HG03025 (cell line): ENCODE measurements around the gene ATP4B.

Source experiments
- ATAC-seq: cut with Tn5 transposase; IDR thresholded peaks from one replicate; pipeline ENCODE4 v1.9.1; 2021; ENCODE audit warnings: mild to moderate bottlenecking, moderate library complexity; ENCODE audit not compliant: unreplicated experiment, low FRiP score

Gene ATP4B

DNA sequence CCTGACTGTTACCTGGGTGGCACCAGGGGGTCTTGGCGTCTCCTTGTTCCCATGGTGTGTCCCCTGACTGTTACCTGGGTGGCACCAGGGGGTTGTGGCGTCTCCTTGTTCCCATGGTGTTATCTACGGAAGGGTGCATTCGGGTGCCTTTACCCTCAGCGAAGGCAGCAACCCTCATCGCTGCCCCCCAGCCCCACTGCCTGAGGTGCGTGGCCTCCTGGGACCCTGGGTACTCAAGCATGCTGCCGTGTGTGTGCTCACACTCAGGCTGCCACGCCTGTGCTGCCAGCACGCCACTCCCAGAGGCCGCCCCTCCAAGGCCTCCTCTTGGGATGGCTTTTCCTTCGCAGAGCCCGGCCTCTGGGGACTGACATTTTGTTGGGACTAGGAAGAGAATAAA lies 48.4 kb downstream of the ATP4B start:
- ATAC-seq = no peak

DNA sequence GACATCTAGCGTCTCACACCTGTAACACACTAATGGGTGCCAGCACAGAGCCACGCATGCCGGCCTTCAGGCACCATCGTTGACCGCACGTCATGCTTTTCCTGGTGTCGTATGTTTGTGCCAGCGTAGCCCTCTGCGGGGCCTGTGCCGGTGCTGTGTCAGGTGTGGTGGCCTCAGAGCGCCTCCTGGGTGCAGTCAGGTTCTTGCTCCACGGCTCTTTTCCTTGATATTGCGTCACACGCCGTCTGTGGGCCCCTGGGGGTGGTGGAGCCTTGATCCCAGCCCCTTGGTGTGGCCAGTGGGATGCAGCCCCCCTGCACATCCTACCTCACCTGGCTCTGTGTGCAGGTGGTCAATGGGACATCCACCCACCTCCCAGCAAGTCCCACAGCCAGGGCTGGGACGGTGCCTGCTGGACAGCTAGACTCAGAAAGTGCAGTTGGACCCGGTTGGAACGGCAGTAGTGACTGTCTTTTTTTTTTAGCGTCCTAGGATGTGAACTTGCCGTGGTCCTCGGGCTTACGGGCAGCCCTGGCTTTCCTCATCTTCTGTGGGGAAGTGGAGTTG lies 48.9 kb downstream of the ATP4B start:
- ATAC-seq = no peak

DNA sequence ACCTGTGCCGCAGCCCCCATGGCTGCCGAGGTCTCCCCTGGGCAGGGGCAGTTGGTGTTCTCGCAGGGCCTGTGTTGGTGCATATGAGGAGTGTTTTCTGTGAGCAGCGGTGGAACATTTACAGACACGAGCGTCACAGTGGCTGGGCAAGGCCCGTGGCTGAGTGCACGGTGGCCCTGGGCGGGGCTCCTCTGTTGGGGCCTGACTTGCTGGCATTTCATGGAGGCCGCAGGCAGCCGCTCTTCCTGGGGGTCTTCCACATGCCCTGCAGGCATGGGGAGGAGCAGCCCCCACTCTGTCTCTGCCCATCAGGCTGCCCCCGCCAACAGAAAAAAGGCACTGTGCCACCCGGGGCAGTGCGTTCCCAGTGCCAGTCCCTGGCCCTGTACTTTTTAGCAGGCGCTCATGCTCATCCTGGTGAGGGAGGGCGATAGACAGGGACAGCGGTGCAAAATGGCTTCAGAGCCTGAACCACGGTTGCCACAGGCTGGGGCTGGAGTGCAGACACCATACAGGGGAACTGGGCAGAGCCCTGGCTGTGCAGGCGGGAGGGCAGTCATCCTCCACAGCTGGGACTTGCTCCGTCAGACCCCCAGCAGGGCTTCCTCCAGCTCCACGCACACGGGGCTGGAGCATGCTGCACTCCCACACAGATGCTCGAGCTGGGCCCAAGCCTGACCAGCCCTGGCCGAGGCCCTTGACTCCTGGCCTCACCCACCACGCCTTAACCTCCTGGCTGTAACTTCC lies 49.9 kb downstream of the ATP4B start:
- ATAC-seq = no peak

DNA sequence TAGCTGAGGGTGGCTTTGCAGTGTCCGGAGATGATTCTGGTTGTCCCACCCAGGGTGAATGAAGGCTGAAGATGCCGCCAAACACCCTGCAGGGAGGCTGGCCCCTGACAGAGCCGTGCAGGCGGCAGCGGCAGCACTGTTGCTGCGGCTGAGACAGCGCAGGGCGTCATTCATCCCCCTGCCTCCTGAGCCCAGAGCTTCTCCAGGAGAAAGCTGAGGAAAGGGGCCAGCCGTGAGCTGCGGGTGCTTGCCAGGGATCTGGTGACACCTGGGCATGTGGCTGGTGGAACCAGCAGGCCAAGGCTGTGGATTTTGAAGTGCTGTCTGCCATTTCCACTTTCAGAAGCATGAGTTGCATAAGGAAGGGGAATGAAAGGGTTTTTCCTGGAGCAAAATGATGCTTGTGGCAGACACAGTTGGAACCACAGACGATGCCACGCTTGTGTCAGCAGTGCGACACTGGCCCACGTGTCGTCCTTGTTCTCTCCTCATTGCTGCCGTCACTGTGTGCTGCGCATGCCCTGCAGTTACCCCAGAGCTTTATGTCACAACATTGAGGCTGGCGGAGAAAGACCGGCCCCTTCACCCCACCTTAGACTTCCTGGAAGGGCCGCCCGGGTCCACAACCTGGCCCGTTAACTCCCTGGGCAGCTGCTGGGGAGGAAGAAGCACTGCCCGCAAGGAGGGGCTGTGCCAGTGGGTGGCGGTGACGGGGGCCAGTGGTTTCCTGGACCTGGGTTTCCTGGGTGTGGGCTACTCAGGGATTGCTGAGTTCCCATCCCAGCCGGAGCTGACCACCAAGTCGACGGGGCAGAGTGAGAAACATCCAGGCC lies 50.7 kb downstream of the ATP4B start:
- ATAC-seq = no peak

DNA sequence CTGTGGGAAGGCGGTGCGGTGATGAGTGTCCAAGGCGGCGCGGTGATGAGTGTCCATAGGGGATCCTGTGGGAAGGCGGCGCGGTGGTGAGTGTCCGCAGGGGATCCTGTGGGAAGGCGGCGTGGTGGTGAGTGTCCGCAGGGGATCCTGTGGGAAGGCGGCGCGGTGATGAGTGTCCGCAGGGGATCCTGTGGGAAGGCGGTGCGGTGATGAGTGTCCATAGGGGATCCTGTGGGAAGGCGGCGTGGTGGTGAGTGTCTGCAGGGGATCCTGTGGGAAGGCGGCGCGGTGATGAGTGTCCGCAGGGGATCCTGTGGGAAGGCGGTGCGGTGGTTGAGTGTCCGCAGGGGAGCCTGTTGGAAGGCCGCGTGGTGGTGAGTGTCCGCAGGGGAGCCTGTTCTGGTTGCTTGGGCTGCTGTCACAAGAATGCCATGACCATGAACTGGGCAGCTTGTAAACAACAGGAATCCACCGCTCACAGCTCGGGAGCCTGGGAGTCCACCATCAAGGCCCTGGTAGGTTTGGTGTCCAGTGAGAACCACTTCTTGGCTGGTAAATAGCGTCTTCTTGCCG lies 52.0 kb downstream of the ATP4B start:
- ATAC-seq = no peak

DNA sequence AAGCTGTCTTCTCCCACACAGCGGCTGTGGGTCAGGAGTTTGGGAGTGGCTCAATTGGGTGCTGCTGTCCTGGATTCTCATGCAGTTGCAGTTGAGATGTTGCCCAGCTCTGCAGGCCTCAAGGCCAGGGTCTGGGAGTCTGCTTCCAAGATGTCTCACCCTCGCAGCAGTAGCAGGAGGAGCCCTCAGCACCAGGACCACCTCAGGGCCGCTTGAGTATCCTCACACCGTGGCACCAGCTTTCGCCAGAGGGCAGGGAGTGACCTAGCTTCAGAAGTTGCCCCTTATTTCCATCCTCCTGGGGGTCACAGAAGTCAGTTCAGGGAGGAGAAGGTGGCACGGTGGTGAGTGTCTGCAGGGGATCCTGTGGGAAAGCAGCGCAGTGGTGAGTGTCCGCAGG lies 52.5 kb downstream of the ATP4B start:
- no peak for ATAC-seq

DNA sequence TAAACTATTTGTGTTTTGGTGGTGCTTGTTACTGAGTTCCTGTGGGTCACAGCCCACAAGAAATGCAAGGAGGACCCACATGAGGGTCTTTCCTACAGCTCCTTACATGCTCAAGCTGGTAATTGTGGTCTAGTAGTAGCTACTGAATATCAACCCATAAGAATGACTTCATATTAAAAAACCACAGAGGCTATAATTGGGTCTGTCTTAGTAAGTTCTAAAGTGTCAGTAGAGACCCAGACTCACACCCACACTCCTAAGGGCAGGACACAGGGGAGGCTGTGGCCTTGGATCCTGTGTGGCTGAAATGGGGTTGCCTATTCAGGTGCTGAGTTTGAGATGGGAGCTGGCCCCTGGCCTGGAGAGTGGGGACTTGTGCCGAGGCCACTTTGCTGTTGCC lies 53.8 kb downstream of the ATP4B start:
- ATAC-seq = no peak

DNA sequence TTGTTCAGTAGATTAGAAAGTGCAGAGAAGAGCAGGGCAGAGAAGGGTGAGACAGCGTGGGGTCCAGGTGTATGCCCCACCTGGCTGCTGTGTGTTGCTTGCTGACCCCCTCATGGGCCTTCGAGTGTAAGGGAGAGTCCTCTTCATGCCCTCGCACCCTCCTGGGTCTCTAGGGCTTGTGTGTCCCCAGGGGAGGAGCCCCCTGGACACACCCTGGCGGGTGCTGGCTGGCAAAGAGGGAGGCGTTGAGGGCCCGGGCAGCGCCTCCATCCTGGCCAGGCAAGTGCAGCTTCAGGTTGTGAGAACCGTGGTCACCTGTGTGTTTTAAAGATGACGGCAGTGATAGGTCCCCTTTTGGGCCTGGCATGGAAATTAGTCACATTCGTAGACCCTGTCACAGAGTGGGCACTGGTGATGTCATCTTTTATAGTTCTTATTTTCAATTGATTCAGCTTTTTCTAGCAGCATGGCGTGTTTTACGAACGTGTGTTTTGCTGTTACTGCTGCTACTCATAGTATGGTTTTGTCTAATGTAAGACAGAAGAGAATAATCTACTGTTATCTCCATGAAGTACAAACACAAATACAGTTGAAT lies 54.8 kb downstream of the ATP4B start:
- no peak for ATAC-seq

DNA sequence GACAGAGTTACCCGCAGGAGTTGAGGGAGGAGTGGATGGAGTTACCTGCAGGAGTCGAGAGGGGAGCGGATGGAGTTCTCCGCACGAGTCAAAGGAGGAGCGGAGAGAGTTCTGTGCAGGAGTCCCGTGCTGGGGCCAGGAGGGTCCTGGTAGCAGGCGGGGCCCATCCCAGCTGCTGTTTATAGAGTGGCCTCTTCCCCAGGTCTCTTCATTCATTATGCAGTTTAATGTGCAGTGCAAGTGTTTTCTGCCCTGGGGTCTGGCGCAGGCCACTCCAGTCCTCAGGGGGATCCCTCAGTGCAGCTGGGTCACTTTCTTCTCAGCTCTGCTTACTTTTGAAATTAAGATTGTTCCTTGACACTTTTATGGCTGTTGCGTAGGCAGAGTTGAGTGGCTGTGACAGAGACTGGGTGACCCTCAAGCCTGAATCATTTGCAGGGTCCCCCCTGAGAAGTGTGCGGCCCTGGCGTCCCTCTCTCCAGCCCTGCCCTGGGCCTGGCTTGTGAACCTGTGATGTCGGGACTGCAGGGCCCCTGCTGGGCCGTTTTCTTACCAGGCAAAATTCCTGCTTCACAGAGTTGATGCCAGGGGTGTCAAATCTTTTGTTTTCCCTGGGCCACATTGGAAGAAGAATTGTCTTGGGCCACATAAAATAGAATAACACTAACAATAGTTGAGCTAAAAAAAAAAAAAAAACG lies 55.6 kb downstream of the ATP4B start:
- no peak for ATAC-seq

DNA sequence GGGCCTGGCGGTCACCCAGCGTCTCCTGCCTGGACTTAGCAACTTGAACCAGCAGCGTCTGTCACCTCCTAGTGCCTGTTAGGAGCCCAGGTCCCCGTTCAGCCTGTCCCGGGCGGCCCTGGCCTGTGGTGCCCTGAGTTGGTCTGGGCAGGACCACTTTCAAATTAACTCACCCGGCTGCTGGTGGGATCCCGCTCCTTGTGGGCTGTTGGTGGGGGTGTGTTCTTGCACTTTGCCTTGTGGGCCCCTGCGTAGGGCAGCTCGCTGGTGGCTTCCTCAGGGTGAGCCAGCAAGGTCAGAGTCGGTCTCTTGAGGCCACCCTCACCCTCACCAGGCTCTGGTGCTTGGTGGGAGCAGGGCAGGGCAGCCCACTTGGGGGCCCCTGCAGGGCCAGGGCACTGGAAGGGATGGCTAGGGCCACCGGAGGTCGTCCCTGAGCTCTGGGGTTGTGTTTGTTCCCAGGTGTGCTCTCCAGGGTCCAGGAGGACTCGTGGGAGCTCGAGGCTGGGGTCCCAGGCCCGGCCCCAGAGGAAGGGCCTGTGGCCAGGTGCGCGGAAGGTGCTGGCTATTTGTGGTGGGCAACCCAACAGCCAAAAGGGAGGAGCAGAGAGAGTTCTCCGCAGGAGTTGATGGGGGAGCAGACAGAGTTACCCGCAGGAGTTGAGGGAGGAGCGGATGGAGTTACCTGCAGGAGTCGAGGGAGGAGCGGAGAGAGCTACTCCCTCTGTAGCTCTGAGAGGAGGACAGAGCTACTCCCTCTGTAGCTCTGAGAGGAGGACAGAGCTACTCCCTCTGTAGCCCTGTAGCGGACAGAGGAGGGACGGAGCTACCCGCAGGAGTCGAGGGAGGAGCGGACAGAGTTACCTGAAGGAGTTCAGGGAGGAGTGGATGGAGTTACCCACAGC lies 56.6 kb downstream of the ATP4B start:
- no peak for ATAC-seq

DNA sequence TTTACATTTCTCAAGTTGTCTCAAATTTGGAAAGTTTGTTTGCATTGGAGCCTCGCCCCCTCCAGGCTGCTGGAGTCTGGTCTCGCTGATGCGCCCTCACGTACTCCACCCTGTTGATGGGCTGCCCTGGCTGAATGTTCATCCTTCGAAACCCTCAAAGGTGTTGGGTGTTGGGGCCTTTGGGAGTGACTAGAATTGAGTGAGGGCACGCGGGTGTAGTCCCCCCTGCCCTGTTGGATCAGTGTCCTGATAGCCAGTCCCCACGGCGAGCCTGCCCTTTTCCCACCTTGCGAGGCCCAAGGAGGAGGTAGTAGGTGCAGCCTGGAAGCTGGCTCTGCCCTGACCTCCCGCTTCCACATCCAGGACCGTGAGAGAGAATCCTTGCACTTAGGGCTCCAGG lies 58.6 kb downstream of the ATP4B start:
- ATAC-seq = no peak
